Measurements from ENCODE around the gene MRFAP1.
A peak's percentile ranks its signal among the peaks of the same experiment; 100 is the strongest.
"Not testable (repeated sequence)": the region's sequence is repeated elsewhere in the genome, so short reads cannot be mapped to it uniquely, and the experiment has no call there.

MRFAP1 gene

DNA sequence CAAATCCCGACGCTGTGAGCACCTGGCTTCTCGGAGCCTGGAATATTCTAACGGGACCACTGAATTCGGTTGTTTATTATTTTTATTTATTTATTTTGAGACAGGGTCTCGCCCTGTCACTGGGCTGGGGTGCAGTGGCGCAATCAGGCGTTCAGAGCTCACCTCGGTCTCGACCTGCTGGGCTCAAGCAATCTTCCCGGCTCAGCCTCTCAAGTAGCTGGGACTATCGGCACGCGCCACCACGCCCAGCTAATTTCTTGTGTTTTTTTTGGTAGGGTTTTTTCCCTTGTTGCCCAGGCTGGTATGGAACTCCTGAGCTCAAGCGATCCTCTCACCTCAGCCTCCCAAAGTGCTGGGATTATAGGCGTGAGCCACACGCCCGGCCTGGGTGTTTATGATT is 31.6 kb downstream of the MRFAP1 start:
- DNase-seq: no peak

DNA sequence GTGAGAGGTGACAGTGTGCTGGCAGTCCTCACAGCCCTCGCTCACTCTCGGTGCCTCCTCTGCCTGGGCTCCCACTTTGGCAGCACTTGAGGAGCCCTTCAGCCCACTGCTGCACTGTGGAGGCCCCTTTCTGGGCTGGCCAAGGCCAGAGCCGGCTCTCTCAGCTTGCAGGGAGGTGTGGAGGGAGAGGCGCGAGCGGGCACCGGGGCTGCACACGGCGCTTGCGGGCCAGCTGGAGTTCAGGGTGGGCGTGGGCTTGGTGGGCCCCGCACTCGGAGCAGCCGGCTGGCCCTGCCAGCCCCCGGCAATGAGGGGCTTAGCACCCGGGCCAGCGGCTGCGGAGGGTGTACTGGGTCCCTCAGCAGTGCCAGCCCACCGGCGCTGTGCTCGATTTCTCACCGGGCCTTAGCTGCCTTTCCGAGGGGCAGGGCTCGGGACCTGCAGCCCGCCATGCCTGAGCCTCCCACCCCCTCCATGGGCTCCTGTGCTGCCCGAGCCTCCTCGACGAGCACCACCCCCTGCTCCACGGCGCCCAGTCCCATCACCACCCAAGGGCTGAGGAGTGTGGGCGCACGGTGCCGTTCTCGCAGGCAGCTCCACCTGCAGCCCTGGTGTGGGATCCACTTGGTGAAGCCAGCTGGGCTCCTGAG is 32.2 kb downstream of the MRFAP1 start:
- DNase-seq: not testable (repeated sequence)

DNA sequence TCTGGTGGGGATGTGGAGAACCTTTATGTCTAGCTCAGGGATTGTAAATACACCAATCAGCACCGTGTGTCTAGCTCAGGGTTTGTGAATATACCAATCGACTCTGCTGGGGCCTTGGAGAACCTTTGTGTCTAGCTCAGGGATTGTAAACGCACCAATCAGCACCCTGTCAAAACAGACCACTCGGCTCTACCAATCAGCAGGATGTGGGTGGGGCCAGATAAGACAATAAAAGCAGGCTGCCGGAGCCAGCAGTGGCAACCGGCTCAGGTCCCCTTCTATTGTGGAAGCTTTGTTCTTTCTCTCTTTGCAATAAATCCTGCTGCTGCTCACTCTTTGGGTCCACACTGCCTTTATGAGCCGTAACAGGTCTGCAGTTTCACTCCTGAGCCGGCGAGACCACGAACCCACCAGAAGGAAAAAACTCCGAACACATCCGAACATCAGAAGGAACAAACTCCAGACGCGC is 32.7 kb downstream of the MRFAP1 start:
- not testable (repeated sequence) for DNase-seq

DNA sequence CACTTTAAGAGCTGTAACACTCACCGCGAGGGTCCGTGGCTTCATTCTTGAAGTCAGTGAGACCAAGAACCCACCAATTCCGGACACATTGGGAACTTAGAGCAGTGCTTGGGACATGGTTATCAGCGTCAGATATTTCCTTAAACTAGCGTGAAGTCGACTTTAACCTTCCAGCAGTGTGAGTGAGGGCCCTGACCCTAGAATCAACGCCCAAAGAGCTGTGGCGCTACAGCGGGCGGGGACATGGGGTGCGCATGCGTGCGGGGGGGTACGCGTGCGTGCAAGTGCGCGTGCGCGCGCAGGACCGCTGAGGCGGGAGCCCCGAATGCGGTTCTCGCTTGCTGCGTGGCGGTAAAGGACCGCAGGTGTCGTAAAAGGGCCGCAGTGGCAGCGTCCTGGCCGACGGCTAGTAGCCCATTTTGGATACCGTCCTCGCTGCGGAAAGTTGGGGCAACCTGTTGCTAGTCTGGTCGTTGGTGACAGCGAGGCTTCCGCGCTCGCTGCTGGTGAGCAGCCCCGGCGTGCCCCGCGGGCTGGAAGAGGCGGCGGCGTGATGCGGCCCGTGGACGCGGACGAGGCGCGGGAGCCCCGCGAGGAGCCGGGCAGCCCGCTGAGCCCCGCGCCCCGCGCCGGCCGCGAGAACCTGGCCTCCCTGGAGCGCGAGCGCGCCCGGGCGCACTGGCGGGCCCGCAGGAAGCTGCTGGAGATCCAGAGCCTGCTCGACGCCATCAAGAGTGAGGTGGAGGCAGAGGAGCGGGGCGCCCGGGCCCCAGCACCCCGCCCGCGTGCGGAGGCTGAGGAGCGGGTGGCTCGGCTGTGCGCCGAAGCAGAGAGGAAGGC is 33.4 kb downstream of the MRFAP1 start:
- DNase-seq: peak; percentile 96

DNA sequence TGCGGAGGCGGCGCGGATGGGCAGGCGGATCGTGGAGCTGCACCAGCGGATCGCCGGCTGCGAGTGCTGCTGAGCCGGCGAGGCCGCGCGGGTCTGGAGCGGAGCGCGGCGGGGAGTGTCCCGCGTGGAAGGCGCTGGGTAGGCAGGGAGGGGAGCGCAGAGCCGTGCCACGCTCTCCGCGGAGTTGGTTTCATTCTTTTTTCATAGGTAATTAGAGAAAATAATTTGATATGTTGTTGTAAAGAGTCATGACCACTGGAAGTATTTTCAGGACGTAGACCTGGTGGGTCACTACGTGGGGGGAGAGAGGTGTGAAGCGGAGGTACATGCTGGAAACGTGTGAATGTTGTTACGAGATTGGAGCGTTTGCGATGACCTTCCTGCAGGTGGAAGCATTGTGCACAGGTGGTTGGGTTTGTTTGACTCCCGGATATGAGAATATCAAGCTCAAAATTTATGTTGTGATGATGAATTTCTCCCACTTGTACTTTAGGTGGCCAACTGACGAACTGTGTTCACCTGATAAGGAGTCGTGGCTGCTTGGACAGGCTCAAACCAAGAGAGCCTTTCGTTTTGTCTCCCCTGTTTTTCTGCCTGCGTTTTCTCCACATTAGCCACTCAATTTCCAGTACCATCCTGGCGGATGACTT is 34.1 kb downstream of the MRFAP1 start:
- no peak for DNase-seq

DNA sequence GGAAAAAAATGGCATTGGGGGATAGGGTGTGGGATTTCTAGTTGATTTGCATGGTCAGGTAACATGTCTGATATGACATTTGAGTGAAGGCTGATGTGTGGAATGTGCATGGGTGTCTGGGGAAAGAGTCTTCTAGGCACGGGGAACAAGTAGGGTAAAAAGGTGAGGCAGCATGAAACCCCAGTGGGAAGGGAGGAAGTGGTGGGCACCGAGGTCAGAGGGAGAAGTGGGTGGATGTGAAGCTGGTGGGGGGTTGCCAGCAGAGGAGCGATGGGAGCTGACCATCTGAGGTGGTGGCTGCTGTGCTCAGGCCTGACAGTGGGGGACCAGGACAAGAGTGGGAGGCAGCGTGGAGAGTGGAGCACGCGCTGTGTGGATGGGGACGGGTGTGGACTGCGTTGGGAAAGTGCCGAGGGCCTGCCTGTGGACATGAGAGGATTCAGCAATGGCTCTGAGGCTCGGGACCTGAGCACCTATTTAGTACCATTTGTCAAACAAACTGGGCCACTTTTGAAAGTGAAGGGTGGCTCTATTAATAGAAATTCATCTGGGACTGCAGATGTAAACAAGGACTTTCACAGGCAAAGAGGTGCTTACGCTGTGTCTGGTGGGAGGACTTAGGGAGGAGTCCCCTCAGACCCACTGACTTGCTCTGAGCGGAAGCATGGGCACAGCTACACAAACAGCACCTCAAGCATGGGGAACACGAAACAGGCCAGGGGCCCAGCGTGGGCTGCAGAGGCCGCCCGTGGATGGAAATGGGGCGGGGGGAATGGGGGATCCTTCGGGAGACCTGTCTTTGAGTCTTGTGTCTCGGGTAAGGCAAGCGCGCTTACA is 36.5 kb downstream of the MRFAP1 start:
- DNase-seq: no peak

DNA sequence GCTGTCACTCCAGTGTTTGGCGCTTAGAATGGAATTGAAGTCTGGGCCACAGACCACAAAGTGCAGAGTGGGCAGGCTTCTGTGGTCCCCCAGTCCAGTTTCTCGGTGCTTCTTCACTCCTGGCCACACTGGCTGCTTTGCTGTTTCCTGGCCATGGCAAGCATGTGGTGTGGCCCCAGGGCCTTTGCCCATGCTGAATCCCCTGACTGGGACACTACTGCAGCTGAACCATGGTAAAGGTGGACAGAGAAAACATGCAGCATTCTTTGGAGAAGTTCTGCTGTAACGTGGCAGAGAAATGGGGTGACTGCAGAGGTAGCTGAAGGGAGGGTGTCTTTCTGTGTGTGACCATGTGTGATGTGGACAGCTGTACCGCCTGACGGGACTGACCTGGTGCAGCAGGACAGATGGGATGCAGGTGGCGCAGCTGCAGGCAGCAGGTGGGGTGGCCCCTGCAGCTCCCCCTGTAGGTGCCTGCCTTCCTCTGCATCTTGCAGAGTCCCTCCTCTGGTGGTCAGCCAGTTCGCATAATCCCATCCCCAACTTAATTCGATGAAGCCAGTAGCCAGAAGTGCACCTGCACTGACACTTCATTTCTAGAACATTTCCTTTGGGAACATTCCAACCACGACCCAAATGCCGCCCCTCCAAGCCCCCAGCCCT is 40.0 kb downstream of the MRFAP1 start:
- DNase-seq: no peak

DNA sequence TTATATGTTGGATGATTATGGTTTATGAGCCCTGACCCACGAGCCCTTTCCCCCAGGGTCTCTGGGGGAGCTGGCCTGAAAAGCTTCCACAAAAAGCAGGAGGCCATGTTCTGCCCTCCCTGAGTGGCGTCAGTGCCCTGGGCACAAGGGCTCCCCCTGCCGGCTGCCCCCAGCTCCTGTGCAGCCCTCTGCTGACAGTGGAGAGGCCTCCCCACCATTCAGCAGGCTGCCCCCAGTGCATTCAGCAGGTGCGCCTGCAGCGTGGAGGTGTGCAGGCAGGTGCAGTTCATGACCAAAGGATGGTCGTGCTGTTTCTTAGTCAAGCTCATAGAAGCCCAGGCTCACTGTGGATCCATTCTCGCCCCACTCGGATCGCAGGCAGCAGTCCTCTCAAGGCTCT is 40.7 kb downstream of the MRFAP1 start:
- no peak for DNase-seq

DNA sequence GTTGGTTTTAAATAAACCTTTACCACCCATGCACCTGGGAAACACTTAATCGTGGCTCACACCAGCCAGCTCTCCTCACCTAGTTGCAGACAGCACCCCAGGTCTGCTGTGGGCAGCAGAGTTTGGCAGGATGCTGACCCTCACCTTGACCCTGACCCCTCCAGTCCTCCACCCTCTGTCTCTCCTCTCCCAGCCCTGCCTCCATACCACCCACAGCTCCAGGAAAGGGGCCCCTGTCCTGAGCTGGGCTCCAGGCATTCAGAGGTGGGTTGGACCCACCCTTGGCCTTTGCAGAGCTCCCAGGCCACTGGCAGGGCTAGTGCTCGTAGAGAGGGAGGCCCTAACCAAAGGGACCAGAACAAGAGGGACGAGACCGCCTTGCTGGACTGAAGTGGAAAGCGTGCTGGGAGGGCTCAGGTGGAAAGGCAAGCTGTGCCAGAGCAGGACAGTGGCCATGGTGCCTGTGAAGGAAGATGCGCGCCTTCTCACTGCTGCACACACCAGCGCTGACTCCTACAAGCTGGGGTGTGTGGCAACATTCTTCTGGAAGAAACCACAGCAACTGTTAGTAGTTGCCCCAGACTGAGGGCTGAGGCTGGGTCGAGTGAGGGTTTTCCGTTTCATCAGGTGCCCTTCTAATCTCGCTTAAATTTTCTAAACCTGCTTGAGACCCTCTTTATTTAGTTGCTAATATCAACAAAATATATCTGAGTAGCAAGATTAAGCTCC is 42.5 kb downstream of the MRFAP1 start:
- no peak for DNase-seq

DNA sequence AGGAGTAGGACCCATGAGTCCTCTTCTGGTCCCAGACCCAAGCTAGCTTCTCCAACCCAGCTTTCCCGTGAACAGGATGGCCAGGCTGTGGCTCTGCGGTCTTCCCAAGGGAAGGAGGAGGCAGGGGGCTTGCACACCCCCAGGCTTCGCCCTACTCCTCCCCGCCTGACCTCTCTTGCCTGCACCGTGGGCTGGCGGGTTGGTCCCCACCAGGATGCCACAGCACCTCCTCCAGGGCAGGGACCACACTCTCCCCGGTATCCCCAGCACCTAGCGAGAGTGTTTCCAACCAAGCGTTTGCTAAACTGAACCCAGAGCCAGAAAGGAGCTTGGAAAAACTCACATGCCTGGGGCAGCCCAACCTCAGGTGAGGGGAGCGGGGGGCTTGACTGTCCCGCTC is 44.2 kb downstream of the MRFAP1 start:
- no peak for DNase-seq

DNA sequence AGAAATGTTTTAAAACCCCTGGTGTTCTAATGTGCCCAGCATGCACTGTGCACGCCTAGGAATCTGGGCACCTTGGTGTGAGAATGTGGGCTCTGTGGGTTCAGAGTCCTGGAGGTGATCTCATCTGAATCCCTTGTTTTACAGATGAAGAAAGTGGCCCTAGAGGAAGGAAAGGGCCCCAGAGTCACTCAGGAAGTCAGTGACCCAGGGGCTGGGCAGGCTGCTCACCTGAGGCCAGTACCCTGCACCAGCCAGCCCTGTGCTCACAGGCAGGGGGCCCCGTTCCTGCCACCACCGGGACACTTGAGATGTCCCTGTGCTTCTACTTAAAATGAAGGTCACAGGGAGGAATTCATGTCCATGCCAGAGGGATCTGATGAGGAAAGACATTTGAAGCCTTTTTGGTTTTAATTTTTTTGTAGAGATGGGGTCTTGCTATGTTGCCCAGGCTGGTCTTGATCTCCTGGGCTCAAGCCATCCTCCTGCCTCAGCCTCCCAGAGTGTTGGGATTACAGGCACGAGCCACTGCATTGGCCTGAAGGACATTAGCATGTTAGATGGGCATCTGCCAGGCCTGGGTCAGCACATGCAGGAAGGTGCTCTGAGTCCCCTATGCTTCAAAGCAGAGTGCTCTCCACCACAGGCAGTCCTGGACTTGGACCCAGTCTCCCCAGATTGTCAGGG is 45.8 kb downstream of the MRFAP1 start:
- DNase-seq: no peak

DNA sequence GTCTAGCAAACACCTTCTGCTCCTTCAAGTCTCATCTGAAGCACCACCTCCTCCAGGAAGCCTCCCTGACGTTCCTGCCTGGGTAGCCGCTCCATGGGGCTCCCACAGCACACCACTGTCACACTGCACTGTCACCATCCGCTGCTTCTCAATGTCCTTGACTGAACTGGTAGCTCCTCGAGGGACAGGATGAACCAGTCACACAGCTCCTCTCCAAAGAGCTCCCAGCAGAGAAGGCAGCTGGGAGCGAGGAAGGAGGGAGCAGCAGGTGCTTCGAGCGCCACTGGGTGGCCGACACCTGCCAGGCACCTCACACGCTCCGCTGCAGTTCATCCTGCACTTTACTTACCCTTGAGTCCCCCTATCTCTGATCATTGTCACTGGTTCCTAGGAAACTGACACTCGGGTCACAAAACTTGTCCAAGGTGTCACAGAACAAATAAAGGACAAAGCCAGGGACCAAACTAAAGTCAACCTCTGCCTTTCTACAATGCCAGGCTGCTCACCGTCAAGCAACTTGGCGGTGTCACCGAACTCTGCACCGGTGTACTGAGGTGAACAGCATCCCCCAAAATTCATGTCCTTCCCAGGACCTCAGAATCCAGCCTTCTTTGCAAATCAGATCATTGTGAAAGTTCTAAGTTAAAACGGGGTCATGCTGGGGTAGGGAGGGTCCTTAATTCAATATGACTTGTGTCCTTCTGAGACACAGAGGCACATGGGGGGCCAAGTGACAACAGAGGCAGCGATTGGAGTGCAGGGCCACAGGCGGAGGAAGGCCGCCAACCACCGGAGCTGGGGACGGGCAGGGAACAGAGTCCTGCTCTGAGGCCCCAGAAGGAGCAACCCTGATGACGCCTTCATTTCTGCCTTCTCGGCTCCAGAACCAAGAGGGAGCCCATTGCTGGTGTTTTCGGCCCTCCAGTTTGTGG is 47.7 kb downstream of the MRFAP1 start:
- DNase-seq: no peak

DNA sequence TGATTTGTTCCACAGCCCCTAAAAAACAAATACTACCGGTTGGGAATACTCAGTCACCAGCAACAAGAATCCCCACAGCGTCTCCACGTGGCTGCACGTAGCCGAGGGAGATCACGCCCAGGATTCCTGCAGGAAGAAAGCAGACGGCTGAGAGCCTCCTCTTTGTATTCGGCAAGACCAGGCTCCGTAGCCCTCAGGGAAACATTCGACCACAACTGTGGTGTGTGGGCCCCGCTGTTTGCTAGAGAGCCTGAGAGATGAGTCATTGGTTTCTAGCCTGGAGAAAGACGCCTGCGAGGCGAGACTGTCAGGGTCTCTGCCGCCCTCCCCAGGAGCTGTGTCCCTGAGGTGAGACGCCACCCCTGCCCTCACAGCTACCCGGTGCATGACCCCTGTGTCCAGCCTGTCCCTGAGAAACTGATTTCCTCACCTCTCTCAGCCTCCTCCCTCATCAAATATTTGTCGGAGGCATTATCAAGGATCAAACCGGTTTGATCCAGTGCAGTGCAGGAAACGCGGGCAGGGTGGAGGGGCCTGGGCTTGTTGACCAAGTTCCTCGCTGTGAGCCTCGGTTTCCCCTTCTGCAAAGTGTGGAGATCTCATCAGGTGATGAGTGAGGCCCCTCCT is 48.5 kb downstream of the MRFAP1 start:
- DNase-seq: peak; percentile 87

DNA sequence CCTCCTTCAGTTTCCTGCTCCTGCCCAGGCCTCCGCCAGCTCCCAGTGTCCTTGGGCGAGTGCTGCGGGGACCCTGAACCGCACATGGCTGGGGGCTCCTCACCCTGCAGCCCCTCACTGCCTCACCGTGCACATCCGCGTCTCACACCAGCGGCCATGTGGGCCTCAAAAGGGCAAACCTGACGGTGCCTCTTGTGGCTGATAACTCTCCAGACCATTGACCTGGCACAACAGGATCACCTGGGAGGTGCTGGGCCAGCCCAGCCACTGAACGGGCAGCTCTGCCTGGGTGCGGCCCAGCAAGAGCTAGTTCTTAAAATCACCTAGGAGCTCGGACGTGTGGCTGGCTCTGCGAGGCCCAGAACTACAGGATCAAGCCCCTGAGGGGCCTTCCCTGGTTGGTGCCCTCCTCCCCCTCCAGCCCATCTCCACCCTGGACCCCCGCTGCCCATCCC is 49.0 kb downstream of the MRFAP1 start:
- no peak for DNase-seq
